GM12872 (cell line): ENCODE results near the gene ZNF100.

Experiments used
- CTCF ChIP-seq: IDR thresholded peaks from 3 replicates; pipeline ENCODE4 v1.5.1; 2011; ENCODE audit warnings: low read depth, mild to moderate bottlenecking, low read length, moderate library complexity; ENCODE audit not compliant: insufficient read depth

ZNF100 gene

GRCh38 chr19:21688464-21688863 lies 78.9 kb downstream of the ZNF100 start:
- TF ChIP-seq CTCF, result no peak

GRCh38 chr19:21680671-21681070 lies 86.7 kb downstream of the ZNF100 start:
- TF ChIP-seq CTCF, result no peak

GRCh38 chr19:21680026-21680425 lies 87.4 kb downstream of the ZNF100 start:
- TF ChIP-seq CTCF, result no peak

GRCh38 chr19:21677696-21678418 lies 89.5 kb downstream of the ZNF100 start:
- no peak for TF ChIP-seq CTCF

- TF ChIP-seq CTCF, result no peak
These were observed 92.9 kb downstream of the ZNF100 start for GRCh38 chr19:21674454-21674853.
